Activated CD8-positive, alpha-beta memory T cell treated with anti-CD3 and anti-CD28 coated beads for 24 hours (primary cell): Measurements from ENCODE around the gene FBXO48.
"Not testable (repeated sequence)": the region's sequence is repeated elsewhere in the genome, so short reads cannot be mapped to it uniquely, and the experiment has no call there.

Experiments
- DNase-seq: peaks from one replicate; pipeline ENCODE4 v3.0.0-alpha.2; 2020

The FBXO48 gene, protein sequence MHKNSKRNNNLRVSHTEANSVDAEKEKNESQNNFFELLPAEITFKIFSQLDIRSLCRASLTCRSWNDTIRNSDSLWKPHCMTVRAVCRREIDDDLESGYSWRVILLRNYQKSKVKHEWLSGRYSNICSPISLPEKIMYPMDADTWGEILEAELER

GRCh38 chr2:68467077-68467960 is at the start of gene FBXO48, which contains the start of gene APLF:
TSS of gene FBXO48 (minus strand) at chr2:68467294. CDS start at chr2:68465145, 2,149 bp downstream.
TSS of gene APLF (plus strand) at chr2:68467585. CDS start at chr2:68467732, 147 bp downstream.
- peak; percentile 99 for DNase-seq

DNA sequence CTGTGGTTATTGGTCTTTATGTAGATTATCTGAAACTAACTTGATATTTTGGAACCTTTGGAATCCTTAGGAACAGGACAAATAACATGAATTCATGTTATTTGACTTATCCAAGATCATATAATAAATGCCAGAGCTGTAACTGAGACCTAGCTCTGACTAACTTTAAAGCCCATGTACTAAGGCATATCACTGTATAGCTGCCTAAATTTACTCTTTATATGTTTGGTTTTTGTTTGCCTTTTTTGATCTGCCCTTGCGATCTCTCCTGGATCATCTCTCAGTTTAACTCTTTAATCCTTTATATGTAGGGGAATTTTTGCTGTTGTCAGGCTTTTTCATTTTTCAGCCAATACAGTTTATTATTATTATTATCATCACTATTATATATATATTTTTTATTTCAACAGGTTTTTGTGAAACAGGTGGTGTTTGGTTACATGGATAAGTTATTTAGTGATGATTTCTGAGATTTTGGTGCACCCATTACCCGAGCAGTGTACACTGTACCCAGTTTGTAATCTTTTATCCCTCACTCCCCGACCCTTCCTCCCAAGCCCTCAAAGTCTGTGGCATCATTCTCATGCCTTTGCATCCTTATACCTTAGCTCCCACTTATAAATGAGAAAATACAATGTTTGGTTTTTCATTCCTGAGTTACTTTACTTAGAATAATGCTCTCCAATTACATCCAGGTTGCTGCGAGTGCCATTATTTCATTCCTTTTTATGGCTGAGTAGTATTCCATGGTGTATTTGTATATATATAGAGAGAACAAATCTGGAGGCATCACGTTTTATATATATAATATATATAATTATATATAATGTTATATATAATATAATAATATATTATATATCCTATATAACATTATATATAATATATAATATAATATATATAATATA is 49.2 kb upstream of the FBXO48 start:
- no peak for DNase-seq

GRCh38 chr2:68514316-68514929 is 47.3 kb upstream of the FBXO48 start:
- DNase-seq, result no peak

DNA sequence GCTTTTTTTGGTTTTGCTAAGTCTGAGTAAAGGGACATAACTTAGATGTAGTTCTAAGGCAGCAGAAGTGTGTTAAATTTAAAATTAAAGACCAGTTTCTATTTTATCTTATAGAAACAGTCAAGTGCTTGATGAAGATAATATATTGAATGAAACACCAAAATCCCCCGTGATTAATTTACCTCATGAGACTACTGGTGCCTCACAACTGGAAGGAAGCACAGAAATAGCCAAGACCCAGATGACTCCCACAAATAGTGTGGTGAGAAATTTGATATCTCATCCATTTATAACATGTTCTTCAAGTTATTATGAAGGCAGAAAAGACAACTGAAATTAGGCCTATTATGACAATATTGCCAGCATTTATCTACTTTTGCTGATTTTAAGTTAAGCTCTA is 45.9 kb upstream of the FBXO48 start:
- DNase-seq, result no peak

GRCh38 chr2:68512326-68512725 is 45.2 kb upstream of the FBXO48 start:
- no peak for DNase-seq

- DNase-seq, result no peak
Observed at GRCh38 chr2:68506170-68506569, 39.1 kb upstream of the FBXO48 start.

DNA sequence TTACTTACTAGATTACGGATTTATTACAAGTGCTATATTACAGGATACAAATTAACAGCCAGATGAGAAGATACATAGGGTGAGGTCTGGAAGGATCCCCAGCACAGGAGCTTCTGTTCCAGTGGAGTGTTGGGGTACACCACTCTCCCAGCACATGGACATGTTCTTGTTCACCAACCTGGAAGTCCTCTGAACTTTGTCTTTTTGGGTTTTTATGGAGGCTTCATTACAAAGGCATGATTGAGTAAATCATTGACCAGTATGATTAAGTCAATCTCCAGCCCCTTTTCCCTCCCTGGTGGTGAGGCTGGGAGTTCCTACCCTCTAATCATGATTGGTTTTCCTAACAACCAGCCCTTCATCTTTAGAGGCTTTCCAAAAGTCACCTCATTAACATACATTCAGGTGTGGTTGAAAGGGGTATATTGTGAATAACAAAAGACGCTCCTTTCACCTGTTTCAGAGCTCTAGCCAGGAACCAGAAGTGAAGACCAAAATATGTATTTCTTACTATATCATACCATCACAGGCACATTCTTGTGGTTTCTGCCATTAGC is 38.6 kb upstream of the FBXO48 start:
- no peak for DNase-seq

DNA sequence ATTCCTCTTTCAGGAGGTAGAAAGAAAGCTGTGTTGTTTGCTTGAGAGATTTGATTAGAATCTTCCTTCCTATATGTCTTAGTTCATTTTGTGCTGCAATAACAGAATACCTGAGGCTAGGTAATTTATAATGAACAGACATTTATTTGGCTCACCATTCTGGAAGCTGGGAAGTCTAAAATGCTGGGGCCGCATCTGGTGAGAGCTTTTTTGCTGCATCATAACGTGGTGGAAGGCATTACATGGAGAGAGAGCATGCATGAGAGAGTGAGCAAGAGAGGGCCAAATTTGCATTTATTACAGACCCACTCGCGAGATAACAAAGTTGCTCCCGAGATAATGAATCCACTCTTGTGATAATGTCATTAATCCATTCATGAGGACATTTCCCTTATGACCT is 34.7 kb upstream of the FBXO48 start:
- DNase-seq, result no peak

DNA sequence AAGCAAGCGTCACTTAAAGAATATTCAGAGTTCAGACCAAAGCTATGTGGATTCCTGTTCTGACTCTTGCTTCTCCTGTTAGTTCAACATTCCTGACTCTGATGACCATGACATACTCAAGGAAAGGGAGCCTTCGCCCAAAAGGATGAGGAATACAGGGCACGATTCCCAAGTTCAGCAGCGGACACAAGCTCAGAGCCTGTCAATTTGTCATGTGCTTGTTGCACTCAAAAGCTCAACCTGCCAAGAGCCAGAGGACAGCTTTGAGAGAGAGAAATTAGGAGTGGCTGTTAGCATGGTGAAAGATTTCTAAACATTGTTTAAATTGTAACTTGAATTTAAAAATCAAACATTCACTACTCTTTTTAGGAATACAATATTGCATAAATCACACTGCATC is 33.6 kb upstream of the FBXO48 start:
- no peak for DNase-seq

GRCh38 chr2:68499133-68499532 is 32.0 kb upstream of the FBXO48 start:
- DNase-seq, result no peak

DNA sequence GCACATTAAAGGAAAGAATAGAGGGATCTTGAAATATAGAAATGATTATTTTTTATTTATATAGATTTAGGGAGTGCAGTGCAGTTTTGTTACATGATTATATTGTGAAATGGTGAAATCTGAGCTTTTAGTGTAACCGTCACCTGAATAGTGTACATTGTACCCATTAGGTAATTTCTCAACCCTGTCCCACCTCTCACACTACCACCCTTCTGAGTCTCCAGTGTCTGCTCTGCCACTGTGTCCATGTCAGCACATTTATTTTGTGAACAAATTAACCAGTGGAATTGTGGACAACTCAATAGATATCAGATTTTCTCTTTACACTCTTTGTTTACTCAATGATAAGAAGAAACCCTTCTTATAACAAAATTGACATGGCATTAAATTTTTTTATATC is 24.5 kb upstream of the FBXO48 start:
- no peak for DNase-seq

GRCh38 chr2:68489282-68489681 is 22.2 kb upstream of the FBXO48 start:
- no peak for DNase-seq

DNA sequence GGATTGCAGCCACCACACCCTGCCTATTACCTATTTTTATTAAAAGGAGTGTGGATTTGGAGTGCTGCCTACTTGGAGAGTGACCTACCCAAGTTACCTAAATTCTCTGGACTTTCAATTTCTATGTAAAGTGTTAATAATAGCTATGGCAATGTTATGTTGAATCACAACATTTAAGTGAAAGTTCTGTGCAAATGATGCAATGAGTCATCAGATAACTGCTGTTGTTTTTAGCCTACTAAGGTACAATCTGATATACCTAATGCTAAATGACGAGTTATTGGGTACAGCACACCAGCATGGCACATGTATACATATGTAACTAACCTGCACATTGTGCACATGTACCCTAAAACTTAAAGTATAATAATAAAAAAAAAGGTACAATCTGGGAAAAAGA is 21.5 kb upstream of the FBXO48 start:
- DNase-seq, result not testable (repeated sequence)

DNA sequence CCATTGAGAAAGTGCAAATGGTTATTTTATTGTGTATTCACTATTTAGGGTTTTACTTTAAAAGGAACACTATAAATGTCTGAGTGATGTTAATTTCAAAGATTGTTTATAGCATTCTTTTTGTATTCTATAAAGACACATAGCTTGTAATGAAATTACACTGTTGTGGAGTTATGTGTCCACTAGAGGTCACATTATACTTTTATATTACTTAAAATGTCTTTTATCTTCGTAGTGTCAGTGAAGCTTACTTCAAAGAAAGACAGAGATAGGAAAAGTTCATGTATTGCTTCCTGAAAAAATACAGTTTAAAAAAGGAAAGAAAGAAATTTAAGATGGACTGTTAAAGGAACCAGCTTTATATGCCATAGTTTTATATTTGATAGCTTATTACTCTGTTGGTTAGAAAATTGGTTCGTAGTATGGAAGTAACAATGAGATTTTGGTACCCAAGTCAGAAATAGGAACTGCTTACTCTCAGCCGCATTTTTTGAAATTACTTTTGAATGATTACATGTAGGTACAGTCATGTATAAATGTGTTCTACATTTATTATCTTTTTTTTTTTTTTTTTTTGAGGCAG is 20.8 kb upstream of the FBXO48 start:
- DNase-seq, result no peak

DNA sequence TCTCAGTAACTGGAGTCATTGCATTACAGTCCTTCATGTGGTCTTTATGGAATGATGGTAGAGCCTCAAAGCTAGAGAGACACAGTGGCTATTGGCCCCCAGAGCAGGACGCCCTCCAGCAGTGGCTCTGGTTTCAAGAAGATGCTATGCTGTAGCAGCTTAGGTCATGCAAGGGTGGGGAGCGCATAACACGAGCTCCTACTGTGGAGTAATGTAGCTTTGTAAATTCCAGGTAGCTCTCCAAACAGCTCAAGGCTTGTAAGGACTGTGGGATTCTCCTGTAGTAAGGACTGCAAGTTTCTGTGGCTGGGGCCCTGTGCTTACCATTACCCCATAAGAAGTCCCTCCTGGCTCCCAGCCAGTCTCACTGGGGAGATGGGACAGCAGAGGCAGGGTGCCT is 15.9 kb upstream of the FBXO48 start:
- no peak for DNase-seq

DNA sequence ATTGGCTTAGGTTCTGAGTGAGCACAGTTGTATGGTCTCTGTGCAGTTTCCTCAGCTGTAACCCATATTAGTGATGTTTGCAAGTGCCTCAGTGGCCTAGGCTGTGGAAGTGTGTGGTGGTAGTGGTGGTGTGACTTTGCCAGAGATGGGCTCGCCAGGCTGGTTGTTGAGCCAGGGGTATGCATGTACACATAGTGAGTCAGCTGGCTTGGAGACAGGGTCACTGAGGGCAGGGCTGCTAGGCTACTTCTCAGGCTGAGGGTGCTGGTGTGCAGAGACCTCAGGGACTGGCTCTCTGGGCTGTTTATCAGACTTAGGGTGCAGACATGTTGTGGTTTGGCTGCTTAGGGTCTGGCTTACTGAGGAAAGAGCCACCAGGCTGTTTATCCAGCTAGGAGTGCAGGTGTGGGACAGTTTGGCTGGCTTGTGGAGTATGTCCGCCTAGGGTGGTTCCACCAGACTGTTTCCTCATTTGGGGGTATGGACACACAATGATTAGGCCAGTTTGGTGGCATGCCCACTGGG is 15.3 kb upstream of the FBXO48 start:
- no peak for DNase-seq

GRCh38 chr2:68478688-68479087 is 11.6 kb upstream of the FBXO48 start:
- no peak for DNase-seq

- DNase-seq, result no peak
Observed at GRCh38 chr2:68476454-68476853, 9.4 kb upstream of the FBXO48 start.

DNA sequence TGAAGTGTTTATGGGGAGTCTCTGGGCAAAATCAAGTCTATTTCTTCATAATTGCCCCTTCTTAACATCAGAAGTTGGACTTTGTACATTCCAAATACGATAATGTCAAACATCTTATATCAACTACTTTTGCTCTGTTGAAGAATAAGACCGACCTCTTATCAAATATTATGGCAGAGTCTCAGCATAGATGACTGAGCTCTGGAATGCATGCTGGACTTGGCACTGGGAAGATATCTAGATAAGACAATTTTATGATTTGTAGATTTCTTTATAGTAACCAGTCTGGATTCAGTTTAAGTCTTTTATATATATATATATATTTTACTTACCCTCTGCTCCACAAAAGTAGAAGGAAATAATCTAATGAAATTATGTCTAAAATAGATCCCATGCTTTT is 8.5 kb upstream of the FBXO48 start:
- no peak for DNase-seq

GRCh38 chr2:68475110-68475509 is 8.0 kb upstream of the FBXO48 start:
- no peak for DNase-seq

DNA sequence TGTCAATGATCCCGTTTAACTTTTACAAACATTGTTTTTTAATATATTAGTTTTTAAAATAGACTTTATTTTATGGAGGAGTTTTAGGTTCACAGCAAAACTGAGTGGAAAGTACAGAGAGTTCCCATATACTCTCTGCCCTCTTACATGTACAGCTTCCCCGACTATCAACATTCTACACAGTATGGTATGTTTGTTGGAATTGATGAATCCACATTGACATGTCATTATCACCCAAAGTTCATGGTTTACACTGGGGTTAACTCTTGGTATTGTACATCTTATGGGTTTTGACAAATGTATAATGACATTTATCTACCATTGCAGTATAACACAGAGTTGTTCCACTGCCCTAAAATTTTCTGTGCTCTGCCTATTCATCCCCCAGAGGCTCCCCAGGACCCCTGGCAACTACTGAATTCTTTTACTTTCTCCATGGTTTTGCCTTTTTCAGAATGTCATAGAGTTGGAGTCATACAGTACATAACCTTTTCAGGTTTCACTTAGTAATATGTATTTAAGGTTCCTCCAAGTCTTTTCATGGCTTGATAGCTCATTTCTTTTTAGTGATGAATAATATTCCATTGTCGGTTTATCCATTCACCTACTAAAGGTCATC is 5.8 kb upstream of the FBXO48 start:
- DNase-seq, result no peak

DNA sequence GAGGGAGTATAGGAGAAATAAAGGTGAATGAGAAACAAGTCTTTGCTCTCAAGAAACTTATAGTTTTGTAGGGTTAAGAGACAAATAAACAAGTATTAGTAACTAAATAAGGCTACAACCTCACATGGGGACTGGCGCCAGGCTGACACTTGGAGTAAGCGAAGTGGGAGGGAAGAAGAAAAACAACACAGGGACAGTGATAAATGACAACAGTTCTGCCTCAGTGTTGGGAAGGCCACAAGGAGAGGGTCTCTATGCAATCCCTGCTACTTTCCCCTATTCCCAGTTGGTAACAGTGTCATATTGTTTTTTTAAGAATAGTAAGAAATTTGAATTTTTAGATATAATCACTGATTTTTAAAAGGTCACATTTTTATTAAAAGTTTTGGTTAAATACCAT is 4.3 kb upstream of the FBXO48 start:
- no peak for DNase-seq
